NOMO-1 (cell line): Measurements from ENCODE around the gene PDE9A.

ENCODE experiments used
- DNase-seq, 2 experiments: peaks; one replicate each; lab custom pipeline; 2025; ENCODE audit not compliant: unreplicated experiment in 2 of 2; lab: John Stamatoyannopoulos, UW

The PDE9A gene

DNA sequence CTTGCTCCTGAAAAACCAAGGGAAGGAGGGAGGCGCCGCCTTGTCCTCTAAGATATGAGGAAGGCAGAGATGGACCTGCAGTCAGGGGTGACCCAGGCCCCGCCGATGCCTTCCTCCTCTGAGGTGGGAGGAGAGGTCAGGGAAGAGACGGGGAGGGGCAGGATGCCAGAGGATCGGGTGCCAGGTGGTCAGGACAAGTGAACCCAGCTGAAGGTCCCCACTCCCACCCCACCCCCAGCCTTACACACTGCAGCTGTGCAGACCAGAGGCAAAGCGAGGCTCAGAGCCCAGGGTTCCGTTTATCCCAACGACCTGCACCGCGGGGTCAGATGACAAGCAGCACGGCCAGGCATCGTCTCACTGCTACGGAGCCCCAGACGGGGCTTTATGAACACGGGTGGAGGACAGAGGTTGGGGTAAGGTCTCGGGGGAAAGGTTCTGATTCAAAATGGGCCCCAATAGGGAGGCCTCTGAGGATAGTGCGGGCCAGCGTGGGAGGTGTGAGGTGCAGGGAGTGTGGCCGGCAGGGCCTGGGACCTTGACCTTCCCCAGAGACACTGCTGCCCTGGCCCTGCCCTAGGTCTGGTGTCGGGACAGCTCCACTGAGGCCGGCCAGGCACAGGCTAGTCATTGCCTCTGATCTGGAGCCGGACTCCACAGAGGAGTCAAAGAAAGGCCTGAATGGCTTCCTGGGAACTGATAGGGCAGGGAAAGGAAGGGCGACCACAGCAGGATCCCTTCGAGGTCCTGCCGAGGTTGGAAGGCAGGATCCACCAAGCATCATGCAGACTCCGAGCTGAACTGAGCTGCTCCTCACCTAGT lies 113.5 kb downstream of the PDE9A start:
- no peak for DNase-seq

DNA sequence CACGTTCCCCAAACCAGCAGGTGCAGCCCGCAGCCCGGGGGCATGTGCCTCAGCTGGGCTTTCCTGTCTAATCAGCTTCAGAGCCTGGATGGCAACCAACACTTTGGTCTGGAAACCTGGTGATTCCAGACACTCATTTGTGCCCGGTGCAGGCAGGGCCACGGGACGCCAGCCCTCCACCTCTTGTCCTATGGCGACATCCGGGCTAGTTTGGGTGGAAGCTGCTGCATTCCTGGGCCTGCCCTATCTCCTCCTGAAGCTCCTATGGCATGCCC lies 114.1 kb downstream of the PDE9A start:
- no peak for DNase-seq

DNA sequence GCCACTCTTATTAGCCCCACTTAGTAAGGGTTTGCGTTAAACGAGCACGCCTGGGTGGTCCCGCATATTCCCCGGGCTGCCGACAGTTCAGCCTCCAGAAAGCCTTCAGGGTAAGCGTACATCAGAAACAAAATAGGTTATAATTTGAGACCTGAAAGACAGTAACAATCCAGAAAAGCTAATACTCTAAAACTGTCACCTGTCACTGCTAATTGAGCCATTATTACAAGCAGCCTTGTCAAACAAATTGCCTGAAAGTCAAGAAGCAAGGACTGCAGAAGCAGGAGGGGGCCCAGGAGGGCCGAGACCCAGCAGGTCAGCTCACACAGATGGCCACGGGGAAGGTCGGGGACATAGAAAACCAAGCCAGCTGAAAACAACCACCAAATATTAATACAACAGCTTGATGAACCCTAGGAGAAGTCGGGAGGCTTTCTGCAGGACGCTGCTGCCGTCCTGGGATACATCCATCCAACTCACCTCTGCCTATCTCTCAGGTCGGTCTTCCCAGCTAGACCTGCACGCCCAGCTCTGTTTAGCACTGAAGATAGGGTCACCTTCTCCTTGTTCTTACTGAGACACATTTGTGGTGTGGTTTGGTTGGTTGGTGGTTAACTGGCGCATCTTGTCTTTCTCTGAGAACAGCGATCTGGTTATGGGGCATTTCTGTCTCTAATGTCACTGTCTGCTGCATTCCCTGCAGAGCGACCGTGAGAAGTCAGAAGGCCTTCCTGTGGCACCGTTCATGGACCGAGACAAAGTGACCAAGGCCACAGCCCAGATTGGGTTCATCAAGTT lies 115.1 kb downstream of the PDE9A start:
- DNase-seq, result no peak

DNA sequence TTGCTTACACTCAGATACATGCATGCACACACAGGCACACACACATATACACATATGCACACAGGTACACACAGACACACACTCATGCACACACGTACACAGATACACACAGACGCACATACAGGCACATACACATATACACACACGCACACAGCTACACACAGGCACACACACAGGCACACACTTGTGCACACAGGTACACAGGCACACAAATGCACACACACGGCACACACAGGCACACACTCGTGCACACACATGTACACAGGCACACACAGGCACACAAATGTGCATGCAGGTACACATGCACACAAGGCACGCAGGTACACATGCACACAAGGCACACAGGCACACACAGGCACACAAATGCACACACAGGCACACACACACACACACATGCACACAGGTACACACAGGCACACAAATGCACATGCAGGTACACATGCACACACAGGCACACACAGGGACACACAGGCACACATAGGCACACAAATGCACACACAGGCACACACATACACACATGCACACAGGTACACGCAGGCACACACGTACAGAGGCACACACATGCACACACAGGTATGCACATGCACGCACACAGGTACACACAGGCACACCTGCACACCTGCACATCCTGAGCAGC lies 115.9 kb downstream of the PDE9A start:
- no peak for DNase-seq

DNA sequence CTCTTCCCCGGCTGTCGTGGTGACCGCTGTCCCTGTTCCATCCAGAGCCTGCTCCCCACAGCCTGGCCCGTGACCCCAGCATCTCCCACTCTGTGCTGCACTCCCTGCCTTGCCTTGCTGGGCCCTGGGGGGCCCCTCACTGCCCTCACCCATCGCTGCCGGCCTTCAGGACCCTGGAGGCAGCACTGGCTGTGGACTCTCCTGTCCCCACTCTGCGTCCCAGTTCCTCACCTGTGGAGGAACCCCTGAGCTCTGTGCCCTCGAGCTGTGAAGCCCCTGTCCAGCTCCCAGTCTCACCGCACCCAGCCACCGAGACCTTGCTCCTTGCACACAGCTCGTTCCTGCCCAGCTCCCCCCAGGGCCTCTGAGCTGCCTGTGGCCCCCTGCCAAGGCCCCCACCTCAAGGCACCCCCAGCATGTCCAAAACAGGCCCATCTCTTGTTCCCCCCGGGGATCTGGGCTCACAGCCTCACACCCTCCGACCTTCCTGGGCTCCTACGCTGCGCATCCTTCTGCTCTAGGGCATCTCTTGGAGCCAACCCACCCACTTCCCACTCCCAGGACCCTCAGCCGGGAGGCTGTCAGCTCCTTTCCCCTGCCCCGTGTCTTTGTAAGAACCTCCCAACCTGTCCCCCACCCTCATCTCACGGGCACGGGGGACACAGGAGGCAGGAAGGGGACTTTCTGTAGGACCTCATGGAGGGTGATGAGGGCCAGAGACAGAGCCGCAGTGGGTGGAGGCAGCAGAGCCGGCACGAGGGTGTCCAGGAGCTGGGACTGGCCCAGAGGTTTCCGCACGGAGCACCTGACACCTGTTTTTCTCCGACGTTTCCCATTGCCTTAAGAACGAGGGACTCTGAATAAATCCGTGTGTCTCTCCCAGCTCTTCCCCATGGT lies 116.6 kb downstream of the PDE9A start:
- DNase-seq, result no peak

DNA sequence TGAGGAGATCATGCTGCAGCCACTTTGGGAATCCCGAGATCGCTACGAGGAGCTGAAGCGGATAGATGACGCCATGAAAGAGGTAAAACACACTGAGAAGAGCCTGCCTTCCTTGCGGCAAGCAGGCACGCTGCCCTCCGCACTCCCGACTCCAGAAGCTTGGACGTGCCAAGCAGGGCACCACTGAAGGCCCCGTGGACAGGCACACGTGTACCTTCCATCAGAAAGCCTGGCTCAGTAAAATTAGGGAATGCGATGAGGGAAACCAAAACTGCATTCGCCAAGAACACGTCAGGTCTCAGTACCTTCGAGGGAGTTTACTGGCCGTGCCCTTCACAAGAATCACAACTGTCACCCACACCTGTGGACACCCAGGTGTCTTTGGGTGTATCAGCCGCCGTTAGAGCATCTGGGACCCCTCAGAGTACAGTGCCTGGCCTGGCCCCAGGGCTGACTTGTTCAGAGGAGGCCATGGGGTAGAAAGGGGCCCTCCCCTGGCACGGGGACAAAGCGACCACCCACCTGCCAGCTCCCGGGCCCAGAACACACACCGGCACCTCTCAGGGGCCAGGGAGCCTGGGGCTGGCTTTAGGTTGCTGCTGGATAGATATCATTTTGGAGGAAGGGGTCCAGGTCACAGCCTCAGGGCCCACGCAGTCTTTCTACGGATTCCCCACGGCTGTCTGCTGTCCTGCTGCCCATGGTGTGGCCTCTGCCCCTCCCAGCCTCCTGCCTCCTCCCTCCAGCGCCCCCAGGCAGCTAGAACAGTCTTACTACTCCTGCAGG lies 117.5 kb downstream of the PDE9A start:
- DNase-seq, result no peak

DNA sequence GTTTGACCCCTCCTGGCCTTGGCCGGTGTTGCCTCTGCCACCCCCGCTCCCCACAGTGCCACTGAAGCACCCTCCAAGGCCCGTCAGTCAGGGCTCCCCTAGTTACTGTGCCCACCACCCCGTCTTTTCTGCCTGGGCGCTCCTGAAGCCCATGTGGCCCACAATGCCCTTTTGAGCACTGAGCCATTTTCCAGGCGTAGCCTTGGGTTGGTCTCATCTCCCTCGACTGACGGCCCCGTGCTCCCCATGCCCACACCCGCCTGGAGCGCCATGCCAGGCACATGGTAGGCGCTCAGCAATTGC lies 118.0 kb downstream of the PDE9A start:
- no peak for DNase-seq

DNA sequence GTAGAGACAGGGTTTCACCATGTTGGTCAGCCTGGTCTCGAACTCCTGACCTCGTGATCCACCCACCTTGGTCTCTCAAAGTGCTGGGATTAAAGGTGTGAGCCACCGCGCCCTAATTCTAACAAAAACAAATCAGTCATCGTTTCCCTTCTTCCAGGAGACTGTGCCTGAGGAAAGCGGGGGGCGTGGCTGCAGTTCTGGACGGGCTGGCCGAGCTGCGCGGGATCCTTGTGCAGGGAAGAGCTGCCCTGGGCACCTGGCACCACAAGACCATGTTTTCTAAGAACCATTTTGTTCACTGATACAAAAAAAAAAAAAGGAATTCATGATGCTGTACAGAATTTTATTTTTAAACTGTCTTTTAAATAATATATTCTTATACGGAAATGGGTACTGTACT lies 121.7 kb downstream of the PDE9A start:
- DNase-seq, result no peak

DNA sequence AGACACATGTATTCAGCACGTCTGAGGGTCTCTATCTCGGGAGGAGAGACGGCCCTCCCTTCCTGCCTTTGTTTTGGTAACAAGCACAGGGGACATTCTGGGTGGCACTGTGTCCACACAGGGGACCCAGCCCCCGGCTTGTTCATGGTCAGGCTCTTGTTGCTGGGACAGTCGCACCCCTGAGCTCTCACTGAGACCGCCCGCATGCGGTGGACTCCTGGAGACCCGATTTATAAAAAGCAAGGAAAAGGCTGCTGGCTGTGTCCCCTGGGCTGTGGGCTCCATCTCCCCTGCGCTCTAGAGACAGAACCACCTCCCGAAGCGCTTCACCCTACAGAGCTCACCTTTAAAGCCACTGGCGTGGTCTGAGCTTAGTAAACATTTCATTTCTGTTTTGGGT lies 122.5 kb downstream of the PDE9A start:
- no peak for DNase-seq

DNA sequence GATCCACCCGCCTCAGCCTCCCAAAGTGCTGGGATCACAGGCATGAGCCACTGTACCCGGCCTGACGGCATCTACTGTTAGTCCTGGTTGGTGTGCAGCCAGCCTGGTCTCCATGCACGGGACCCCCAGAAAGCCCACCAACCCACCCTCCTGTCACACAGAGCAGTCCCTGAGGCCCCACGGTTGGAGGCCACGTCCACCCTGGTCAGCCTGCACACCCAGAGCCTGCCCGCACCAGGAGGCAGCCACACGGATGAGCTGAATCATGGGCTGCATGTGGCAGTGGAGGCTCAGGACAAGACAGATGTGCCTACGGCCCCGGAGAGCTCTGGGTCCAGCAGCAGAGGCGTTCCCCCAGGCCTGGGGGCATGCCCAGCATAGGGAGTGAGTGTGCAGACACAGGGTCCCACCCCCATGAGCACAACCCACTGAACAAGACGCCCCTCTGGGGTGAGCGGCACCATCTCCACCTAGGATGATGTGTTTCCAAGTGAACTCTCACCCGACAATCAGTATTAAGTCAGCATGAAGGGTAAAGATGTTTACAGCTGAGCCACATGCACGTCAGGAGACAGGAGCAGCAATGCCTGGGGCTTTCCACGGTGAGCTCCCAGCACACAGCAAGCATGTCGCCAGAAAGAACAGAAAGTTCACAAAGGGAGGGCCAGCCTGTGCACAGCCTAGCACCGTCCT lies 123.8 kb downstream of the PDE9A start:
- DNase-seq, result no peak

DNA sequence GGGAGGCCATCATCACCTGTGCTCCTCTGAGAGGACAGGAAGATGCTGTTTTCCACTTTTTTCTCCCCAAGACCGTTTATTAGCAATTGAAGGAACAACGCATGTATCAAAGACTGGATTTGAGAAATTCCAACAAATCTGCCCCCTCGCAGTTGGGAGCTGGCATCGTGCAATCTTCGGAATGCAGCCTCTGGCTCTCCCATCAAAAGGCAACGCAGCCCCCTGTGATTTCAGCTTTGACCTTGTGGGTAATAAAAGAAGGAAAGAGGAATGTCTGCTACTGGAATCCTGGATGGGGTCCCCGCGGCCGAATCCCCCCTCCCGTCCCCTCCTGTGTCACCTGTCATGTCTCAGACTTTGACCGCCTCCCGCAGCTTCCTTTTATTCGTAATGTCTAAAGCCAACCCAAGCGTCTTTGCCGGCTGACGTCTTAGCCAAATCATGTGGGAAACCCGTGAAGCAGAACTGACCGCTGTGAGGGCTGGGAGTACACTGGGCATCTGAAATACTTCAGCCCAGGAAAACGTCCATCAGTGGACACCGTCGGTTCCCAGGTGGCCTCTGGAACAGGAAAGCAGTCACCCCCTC lies 124.4 kb downstream of the PDE9A start:
- DNase-seq, result no peak

DNA sequence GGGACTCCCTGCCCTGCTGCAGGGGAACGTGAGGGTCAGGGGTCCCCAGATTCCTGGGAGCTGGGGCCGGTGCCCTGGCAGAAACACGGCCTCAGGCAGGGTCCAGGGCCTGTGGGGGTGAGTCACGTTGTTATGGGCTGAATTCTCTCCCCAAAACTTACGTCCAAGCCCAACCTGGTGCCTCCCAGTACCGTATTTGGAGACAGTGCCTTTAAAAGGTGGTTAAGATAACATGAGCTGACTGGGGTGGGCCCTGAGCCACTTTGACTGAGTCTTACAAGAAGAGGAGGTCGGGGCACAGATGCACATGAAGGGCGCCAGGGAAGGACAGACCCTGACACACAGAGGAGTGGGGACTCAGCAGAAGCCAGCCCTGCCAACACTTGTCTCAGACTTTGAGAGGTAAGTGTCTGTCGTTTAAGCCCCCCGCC lies 126.0 kb downstream of the PDE9A start:
- DNase-seq, result no peak

DNA sequence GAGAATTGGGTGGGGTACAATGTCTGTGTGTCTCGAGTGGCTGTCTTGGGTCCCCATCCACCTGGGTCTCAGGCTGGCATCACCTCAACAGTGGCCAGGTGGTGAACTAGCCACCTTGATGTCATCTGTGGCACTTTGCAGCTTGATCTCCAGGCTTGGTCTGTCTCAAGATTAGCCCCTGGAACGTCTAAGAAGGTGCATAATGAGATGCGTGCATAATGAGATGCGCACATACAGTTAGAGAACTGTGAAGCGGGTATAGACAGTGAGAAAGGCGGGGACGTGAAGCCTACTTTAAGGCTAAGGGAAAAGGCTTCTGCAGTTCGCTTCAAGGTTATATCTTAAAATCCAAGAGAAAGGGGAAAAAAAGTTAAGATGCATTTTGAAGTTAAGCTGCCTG lies 127.2 kb downstream of the PDE9A start:
- no peak for DNase-seq

DNA sequence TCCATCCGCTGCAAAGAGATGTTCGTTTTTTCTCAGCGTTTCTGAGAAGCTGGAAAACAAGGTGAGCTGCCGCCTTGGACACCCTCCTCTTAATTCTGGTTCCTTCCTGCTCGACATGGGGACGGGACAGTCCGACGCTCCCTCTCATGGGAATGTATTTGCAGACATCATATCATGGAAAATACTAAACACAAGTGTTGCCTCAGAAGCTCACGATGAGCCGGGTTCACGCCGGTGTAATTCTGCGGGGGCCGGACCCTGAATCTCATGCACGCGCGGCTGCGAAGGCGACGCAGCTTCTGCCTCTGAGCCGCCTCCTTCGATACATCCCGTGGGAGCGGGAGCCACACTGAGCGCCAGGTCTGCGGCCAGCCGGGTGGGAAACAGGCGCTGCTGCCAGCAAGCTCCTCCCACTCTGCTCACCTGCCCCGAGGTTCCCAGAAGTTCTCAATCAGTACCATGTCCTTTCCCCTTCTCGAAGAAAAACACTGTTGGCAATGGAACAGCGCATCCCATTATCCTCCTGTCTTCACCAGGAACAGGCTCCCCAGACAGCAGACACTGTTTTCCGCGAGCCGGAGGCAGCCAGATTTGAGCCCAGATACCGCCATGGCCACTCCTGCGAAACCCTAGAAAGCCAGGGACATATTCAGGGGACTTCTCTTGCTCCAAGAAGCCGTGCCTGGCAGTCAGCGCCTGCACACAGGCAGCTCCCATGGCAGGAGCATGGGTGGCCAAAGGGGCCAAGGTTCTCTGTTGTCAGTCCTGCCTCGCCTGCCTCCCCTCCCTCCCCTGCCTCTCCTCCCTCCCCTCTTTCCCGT lies 127.9 kb downstream of the PDE9A start:
- DNase-seq, result no peak

DNA sequence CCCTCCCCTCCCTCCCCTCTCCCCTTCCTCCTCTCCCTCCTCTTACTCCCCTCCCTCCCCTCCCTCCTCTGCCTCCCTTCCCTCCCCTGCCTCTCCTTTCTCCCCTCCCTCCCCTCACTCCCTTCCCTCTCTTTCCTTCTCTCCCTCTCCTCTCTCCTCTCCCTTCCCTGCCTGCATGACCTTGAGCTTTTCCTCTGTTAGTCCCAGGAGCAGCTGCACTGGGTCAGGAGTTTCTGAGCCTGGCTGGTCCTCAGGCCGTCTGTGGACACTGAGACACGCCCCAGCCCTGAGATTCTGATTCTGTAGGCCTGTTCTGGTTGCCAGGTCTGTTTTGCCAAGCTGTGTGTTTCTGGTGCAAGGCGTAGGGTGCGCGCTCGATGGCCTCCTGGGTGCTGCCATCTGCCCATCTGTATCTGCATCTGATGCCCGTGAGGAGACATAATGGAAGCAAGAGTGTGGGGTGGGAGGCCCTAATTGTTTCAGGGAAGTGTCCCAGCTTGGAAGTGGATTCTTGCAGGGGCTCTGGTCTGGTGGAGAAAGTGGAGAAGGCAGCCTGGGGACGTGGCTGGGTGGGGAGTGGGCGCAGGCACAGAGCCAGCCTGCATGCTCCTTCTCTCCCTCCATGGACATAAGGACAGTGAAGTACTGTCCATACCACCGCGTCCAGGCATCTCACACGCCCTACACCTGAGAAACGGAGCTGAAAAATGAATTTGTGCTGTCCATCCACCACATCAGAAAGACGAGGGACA lies 128.7 kb downstream of the PDE9A start:
- DNase-seq, result no peak

DNA sequence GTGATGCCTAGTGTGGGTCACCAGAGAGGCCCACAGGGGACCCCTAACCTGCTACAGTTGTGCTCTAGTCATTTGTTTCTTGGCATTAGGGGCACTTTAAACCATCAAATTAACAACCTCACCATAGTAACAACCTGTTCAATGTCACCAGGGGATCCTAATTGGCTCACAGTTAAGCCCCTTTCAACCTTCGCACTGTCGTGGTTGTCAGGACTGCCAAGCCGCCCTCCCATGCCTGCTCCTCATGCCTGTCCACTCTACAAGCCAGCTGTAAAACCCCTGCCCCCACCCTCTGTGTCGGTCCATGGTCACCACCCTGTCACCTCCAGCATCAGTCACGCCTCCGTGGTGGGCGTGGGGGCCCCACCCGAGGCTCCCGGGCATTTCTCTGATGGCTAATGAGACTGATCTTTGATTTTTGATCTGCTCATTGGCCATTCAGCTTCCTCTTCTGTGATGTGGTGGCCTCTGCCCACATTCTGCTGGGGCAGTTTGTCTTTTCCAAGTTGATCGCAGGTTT lies 129.4 kb downstream of the PDE9A start:
- DNase-seq, result no peak

DNA sequence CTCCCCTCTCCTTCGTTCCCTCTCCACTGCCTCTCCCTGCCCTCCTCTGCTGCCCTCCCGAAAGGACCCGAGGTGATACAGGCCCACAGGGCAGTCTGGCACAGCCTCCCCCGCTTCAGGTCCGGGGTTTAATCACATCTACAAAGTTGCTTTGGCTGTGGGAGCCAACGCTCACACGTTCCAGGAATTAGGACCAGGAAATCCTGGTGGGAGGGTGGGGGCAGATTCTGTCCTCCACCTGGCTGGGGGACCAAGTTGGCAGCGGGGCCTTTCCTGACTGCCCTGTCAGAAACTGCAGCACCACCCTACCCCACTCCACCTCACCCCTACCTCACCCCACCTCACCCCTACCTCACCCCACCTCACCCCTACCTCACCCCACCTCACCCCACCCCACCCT lies 130.9 kb downstream of the PDE9A start:
- DNase-seq, result no peak
